ENCODE measurements around the gene DIAPH3.

DIAPH3 gene

GRCh38 chr13:59976856-59977255, 186.9 kb downstream of the DIAPH3 start:
- no peaks in the 10 kb centered on the region for H3K4me1 ChIP-seq
- H3K4me3 ChIP-seq = no peak overlapping the region
- H3K27ac ChIP-seq = no peak overlapping the region
- H3K27me3 ChIP-seq = no peaks in the 10 kb centered on the region
- TF ChIP-seq Cebpa-rat (IDR thresholded peaks at IDR 0.05) = peak; percentile 19; the same call in 1 of the 2 replicates
- H3K36me3 ChIP-seq = 0 out of 2 replicates have a peak, but pooled peaks cover 1% of the 10 kb centered on the region
- H4K20me1 ChIP-seq = no peaks in the 10 kb centered on the region
- no peak overlapping the region for H3K4me2 ChIP-seq
- H3K9ac ChIP-seq = no peak overlapping the region
- H3K9me3 ChIP-seq = no peaks in the 10 kb centered on the region

- no peak for TF ChIP-seq Cebpa-rat (IDR thresholded peaks at IDR 0.05)
Measured at GRCh38 chr13:59975807-59976435, 187.8 kb downstream of the DIAPH3 start.

GRCh38 chr13:59970847-59971246, 192.9 kb downstream of the DIAPH3 start:
- Histone ChIP-seq H3K9me3 (no peaks in the 10 kb centered on the region), H3K36me3 (0 out of 2 replicates have a peak, but pooled peaks cover 14% of the 10 kb centered on the region), H3K27ac (no peak overlapping the region), H3K4me2 (no peak overlapping the region), H3K27me3 (no peaks in the 10 kb centered on the region), H4K20me1 (no peaks in the 10 kb centered on the region), H3K4me1 (no peaks in the 10 kb centered on the region), H3K4me3 (no peak overlapping the region), H3K9ac (no peak overlapping the region)
- no peak for TF ChIP-seq Cebpa-rat (IDR thresholded peaks at IDR 0.05)

More at GRCh38 chr13:59975807-59976435, 187.8 kb downstream of the DIAPH3 start:
- 0 out of 2 replicates have a peak, but pooled peaks cover 5% of the 10 kb centered on the region for H3K36me3 ChIP-seq
- H3K4me3 ChIP-seq = no peak overlapping the region
- H4K20me1 ChIP-seq = no peaks in the 10 kb centered on the region
- no peak overlapping the region for H3K27ac ChIP-seq
- H3K4me2 ChIP-seq = no peak overlapping the region
- H3K4me1 ChIP-seq = no peaks in the 10 kb centered on the region
- no peaks in the 10 kb centered on the region for H3K9me3 ChIP-seq
- H3K9ac ChIP-seq = no peak overlapping the region
- H3K27me3 ChIP-seq = no peaks in the 10 kb centered on the region

GRCh38 chr13:59963827-59964226, 199.9 kb downstream of the DIAPH3 start:
- Histone ChIP-seq H3K9me3 (no peaks in the 10 kb centered on the region), H3K27ac (no peak overlapping the region), H4K20me1 (no peaks in the 10 kb centered on the region), H3K4me3 (no peak overlapping the region), H3K4me2 (no peak overlapping the region), H3K36me3 (peaks cover 9% of the 10 kb centered on the region; the same call in 1 of the 2 replicates), H3K27me3 (no peaks in the 10 kb centered on the region), H3K4me1 (no peaks in the 10 kb centered on the region), H3K9ac (no peak overlapping the region)
- no peak for TF ChIP-seq Cebpa-rat (IDR thresholded peaks at IDR 0.05)

GRCh38 chr13:59963383-59963782, 200.3 kb downstream of the DIAPH3 start:
- Histone ChIP-seq H3K4me3 (no peak overlapping the region), H3K27ac (no peak overlapping the region), H3K4me2 (no peak overlapping the region), H3K4me1 (no peaks in the 10 kb centered on the region), H3K27me3 (no peaks in the 10 kb centered on the region), H3K9me3 (no peaks in the 10 kb centered on the region), H4K20me1 (no peaks in the 10 kb centered on the region), H3K36me3 (peaks cover 9% of the 10 kb centered on the region; the same call in 1 of the 2 replicates), H3K9ac (no peak overlapping the region)
- no peak for TF ChIP-seq Cebpa-rat (IDR thresholded peaks at IDR 0.05)

- H3K4me3 ChIP-seq = no peak overlapping the region
- no peak overlapping the region for H3K9ac ChIP-seq
- H3K9me3 ChIP-seq = no peaks in the 10 kb centered on the region
- H3K27ac ChIP-seq = no peak overlapping the region
- peaks cover 7% of the 10 kb centered on the region; the same call in 1 of the 2 replicates for H3K36me3 ChIP-seq
- TF ChIP-seq Cebpa-rat (IDR thresholded peaks at IDR 0.05) = no peak
- no peaks in the 10 kb centered on the region for H4K20me1 ChIP-seq
- no peak overlapping the region for H3K4me2 ChIP-seq
- no peaks in the 10 kb centered on the region for H3K27me3 ChIP-seq
- H3K4me1 ChIP-seq = no peaks in the 10 kb centered on the region
Measured at GRCh38 chr13:59962343-59962742, 201.4 kb downstream of the DIAPH3 start.

GRCh38 chr13:59960683-59961082, 203.0 kb downstream of the DIAPH3 start:
- H3K9me3 ChIP-seq = no peaks in the 10 kb centered on the region
- no peak overlapping the region for H3K27ac ChIP-seq
- H3K4me3 ChIP-seq = no peak overlapping the region
- H4K20me1 ChIP-seq = no peaks in the 10 kb centered on the region
- H3K36me3 ChIP-seq = peaks cover 15% of the 10 kb centered on the region
- no peaks in the 10 kb centered on the region for H3K27me3 ChIP-seq
- TF ChIP-seq Cebpa-rat (IDR thresholded peaks at IDR 0.05) = no peak
- H3K4me1 ChIP-seq = no peaks in the 10 kb centered on the region
- no peak overlapping the region for H3K9ac ChIP-seq
- H3K4me2 ChIP-seq = no peak overlapping the region

GRCh38 chr13:59957438-59957837, 206.3 kb downstream of the DIAPH3 start:
- Histone ChIP-seq H3K27me3 (no peaks in the 10 kb centered on the region), H3K4me3 (no peak overlapping the region), H3K9me3 (no peaks in the 10 kb centered on the region), H3K4me1 (no peaks in the 10 kb centered on the region), H3K36me3 (peaks cover 15% of the 10 kb centered on the region), H3K9ac (no peak overlapping the region), H3K27ac (no peak overlapping the region), H3K4me2 (no peak overlapping the region), H4K20me1 (no peaks in the 10 kb centered on the region)
- no peak for TF ChIP-seq Cebpa-rat (IDR thresholded peaks at IDR 0.05)

- Histone ChIP-seq H3K9me3 (no peaks in the 10 kb centered on the region), H3K4me2 (no peak overlapping the region), H3K27ac (no peak overlapping the region), H4K20me1 (no peaks in the 10 kb centered on the region), H3K9ac (no peak overlapping the region), H3K4me1 (no peaks in the 10 kb centered on the region), H3K36me3 (peaks cover 15% of the 10 kb centered on the region), H3K4me3 (no peak overlapping the region), H3K27me3 (no peaks in the 10 kb centered on the region)
- TF ChIP-seq Cebpa-rat (IDR thresholded peaks at IDR 0.05) = no peak
Measured at GRCh38 chr13:59954601-59955000, 209.1 kb downstream of the DIAPH3 start.

GRCh38 chr13:59951011-59951410, 212.7 kb downstream of the DIAPH3 start:
- Histone ChIP-seq H3K4me2 (no peak overlapping the region), H3K9ac (no peak overlapping the region), H3K9me3 (no peaks in the 10 kb centered on the region), H3K4me3 (no peak overlapping the region), H3K27me3 (no peaks in the 10 kb centered on the region), H3K4me1 (peaks cover 9% of the 10 kb centered on the region; the same call in 1 of the 2 replicates), H4K20me1 (no peaks in the 10 kb centered on the region), H3K36me3 (peaks cover 14% of the 10 kb centered on the region), H3K27ac (no peak overlapping the region)
- TF ChIP-seq Cebpa-rat (IDR thresholded peaks at IDR 0.05) = no peak
